Neural progenitor cell (in vitro differentiated cells): Measurements from ENCODE around the gene ZNF117. TPM values are rescaled to one million over a fixed set of nuclear protein-coding genes. Genes with fewer than 3 reads are reported as not detected.

Source experiments
- DNase-seq: peaks from one replicate; pipeline ENCODE4 v3.0.0-alpha.2; 2016; ENCODE audit warnings: low spot score
- H2AFZ ChIP-seq: fragments of 200-600 bp; sonication (generic); replicated peaks from 2 replicates; pipeline ENCODE4 v1.6.1; 2016; ENCODE audit warnings: antibody characterized with exemption
- H3F3A ChIP-seq: fragments of 200-600 bp; sonication (generic); 2 replicates; pipeline ENCODE4 v1.6.1; 2016; ENCODE audit warnings: antibody characterized with exemption, low read depth
- H3K27ac ChIP-seq: fragments of 200-600 bp; sonication (generic); 2 replicates; pipeline ENCODE4 v1.5.1; 2016; ENCODE audit warnings: mild to moderate bottlenecking
- H3K27me3 ChIP-seq: fragments of 200-600 bp; sonication (generic); 2 replicates; pipeline ENCODE4 v1.6.1; 2016; ENCODE audit warnings: mild to moderate bottlenecking, moderate library complexity
- H3K36me3 ChIP-seq: fragments of 200-600 bp; sonication (generic); 2 replicates; pipeline ENCODE4 v1.5.1; 2016
- H3K4me1 ChIP-seq: fragments of 200-600 bp; sonication (generic); 2 replicates; pipeline ENCODE4 v1.6.1; 2016; ENCODE audit warnings: mixed run types
- H3K4me2 ChIP-seq: fragments of 200-600 bp; sonication (generic); 2 replicates; pipeline ENCODE4 v1.6.1; 2016
- H3K4me3 ChIP-seq: fragments of 200-600 bp; sonication (generic); 2 replicates; pipeline ENCODE4 v1.5.1; 2016
- H3K79me2 ChIP-seq: fragments of 200-600 bp; sonication (generic); 2 replicates; pipeline ENCODE4 v1.6.1; 2016; ENCODE audit warnings: low read depth
- H3K9ac ChIP-seq: fragments of 200-600 bp; sonication (generic); 2 replicates; pipeline ENCODE4 v1.6.1; 2016
- H3K9me3 ChIP-seq: fragments of 200-600 bp; sonication (generic); 2 replicates; pipeline ENCODE4 v1.5.1; 2016; ENCODE audit warnings: low read depth
- H4K20me1 ChIP-seq: fragments of 200-600 bp; sonication (generic); 2 replicates; pipeline ENCODE4 v1.6.1; 2016; ENCODE audit warnings: low read depth
- H3K27ac Mint-ChIP-seq: 3 replicates; pipeline ENCODE4 v1.8.0; 2021; ENCODE audit warnings: mixed read lengths
- H3K27me3 Mint-ChIP-seq: 2 replicates; pipeline ENCODE4 v1.8.0; 2022; ENCODE audit warnings: low read depth, mild to moderate bottlenecking, inconsistent platforms, moderate library complexity, mixed read lengths; ENCODE audit not compliant: insufficient read depth
- H3K36me3 Mint-ChIP-seq: 3 replicates; pipeline ENCODE4 v1.8.0; 2021; ENCODE audit warnings: mixed read lengths
- H3K4me1 Mint-ChIP-seq: 3 replicates; pipeline ENCODE4 v1.8.0; 2021; ENCODE audit warnings: mixed read lengths
- H3K4me3 Mint-ChIP-seq: 3 replicates; pipeline ENCODE4 v1.8.0; 2021; ENCODE audit warnings: mild to moderate bottlenecking, moderate library complexity, mixed read lengths
- H3K9me3 Mint-ChIP-seq: 3 replicates; pipeline ENCODE4 v1.8.0; 2020; ENCODE audit warnings: mixed read lengths
- CTCF ChIP-seq: fragments of 200-600 bp; sonication (generic); IDR thresholded peaks from 2 replicates; pipeline ENCODE4 v1.5.1; 2017; ENCODE audit warnings: antibody characterized with exemption, mild to moderate bottlenecking
- EZH2 ChIP-seq: fragments of 200-600 bp; sonication (generic); IDR thresholded peaks from 2 replicates; pipeline ENCODE4 v1.6.1; 2017; ENCODE audit warnings: antibody characterized with exemption, mild to moderate bottlenecking, moderate library complexity
- EZH2phosphoT487 ChIP-seq: fragments of 200-600 bp; sonication (generic); IDR thresholded peaks from 2 replicates; pipeline ENCODE4 v1.6.1; 2017; ENCODE audit warnings: antibody characterized with exemption
- total RNA-seq: library from RNA; depleted of rRNA; stranded (reverse); fragments of >200 nt; gene quantifications from 2 replicates; pipeline ENCODE4 v1.2.3, GENCODE V29; 2015; ENCODE audit warnings: low replicate concordance

Gene ZNF117
- total RNA-seq, 1 donor from 2014 or later: 71.6 TPM

GRCh38 chr7:64993901-64994300, 3.1 kb upstream of the ZNF117 start:
- Histone ChIP-seq H3K36me3 (peaks cover 19% of the 10 kb centered on the region), H4K20me1 (no peaks in the 10 kb centered on the region), H3F3A (no peaks in the 10 kb centered on the region), H3K4me1 (no peaks in the 10 kb centered on the region), H3K27me3 (no peaks in the 10 kb centered on the region), H3K4me3 (no peak overlapping the region), H3K79me2 (no peaks in the 10 kb centered on the region), H2AFZ (no peak overlapping the region), H3K9me3 (peaks cover 10% of the 10 kb centered on the region), H3K4me2 (no peak overlapping the region), H3K9ac (no peak overlapping the region), H3K27ac (no peak overlapping the region)
- no peaks in the 10 kb centered on the region for H3K4me1 Mint-ChIP-seq
- no peak for DNase-seq
- no peak overlapping the region for H3K4me3 Mint-ChIP-seq
- peaks cover 12% of the 10 kb centered on the region for H3K27me3 Mint-ChIP-seq
- peaks cover 83% of the 10 kb centered on the region for H3K36me3 Mint-ChIP-seq
- peaks cover 90% of the 10 kb centered on the region for H3K9me3 Mint-ChIP-seq
- TF ChIP-seq EZH2 (no peak), EZH2phosphoT487 (no peak)
- H3K27ac Mint-ChIP-seq: no peak overlapping the region

- H3K27ac Mint-ChIP-seq: no peak overlapping the region
- TF ChIP-seq EZH2: no peak
- TF ChIP-seq CTCF: no peak
- TF ChIP-seq EZH2phosphoT487: no peak
Observed at GRCh38 chr7:64992971-64993370, 2.1 kb upstream of the ZNF117 start.

GRCh38 chr7:64990216-64990615, 620 bp downstream of the ZNF117 start:
- Mint-ChIP-seq H3K36me3 (peaks cover 86% of the 10 kb centered on the region), H3K27ac (no peak overlapping the region), H3K9me3 (peaks cover 92% of the 10 kb centered on the region), H3K27me3 (peaks cover 5% of the 10 kb centered on the region), H3K4me1 (no peaks in the 10 kb centered on the region), H3K4me3 (no peak overlapping the region)
- Histone ChIP-seq H3K36me3 (peaks cover 47% of the 10 kb centered on the region), H3K79me2 (peaks cover 16% of the 10 kb centered on the region), H3K9me3 (peaks cover 17% of the 10 kb centered on the region), H3F3A (no peaks in the 10 kb centered on the region), H2AFZ (no peak overlapping the region), H3K27me3 (no peaks in the 10 kb centered on the region), H4K20me1 (no peaks in the 10 kb centered on the region), H3K4me1 (no peaks in the 10 kb centered on the region), H3K4me2 (no peak overlapping the region), H3K27ac (no peak overlapping the region), H3K9ac (no peak overlapping the region), H3K4me3 (no peak overlapping the region)
- DNase-seq: no peak
- no peak for TF ChIP-seq CTCF

More at GRCh38 chr7:64992971-64993370, 2.1 kb upstream of the ZNF117 start:
- H3K27ac ChIP-seq: no peak overlapping the region
- Mint-ChIP-seq H3K27me3 (peaks cover 10% of the 10 kb centered on the region), H3K4me3 (no peak overlapping the region), H3K4me1 (no peaks in the 10 kb centered on the region), H3K36me3 (peaks cover 83% of the 10 kb centered on the region), H3K9me3 (peaks cover 90% of the 10 kb centered on the region)
- no peaks in the 10 kb centered on the region for H4K20me1 ChIP-seq
- H3K4me3 ChIP-seq: no peak overlapping the region
- H2AFZ ChIP-seq: no peak overlapping the region
- H3K27me3 ChIP-seq: no peaks in the 10 kb centered on the region
- no peak overlapping the region for H3K9ac ChIP-seq
- DNase-seq: no peak
- no peak overlapping the region for H3K4me2 ChIP-seq
- H3K4me1 ChIP-seq: no peaks in the 10 kb centered on the region
- H3F3A ChIP-seq: no peaks in the 10 kb centered on the region
- H3K79me2 ChIP-seq: peaks cover 6% of the 10 kb centered on the region
- peaks cover 13% of the 10 kb centered on the region for H3K9me3 ChIP-seq
- peaks cover 24% of the 10 kb centered on the region for H3K36me3 ChIP-seq

- Histone ChIP-seq H3K9ac (no peak overlapping the region), H3K36me3 (peaks cover 58% of the 10 kb centered on the region), H3K4me1 (no peaks in the 10 kb centered on the region), H3K4me2 (no peak overlapping the region), H2AFZ (no peak overlapping the region), H3K4me3 (no peak overlapping the region), H3K79me2 (no peaks in the 10 kb centered on the region), H4K20me1 (no peaks in the 10 kb centered on the region), H3K27me3 (no peaks in the 10 kb centered on the region), H3K9me3 (peaks cover 66% of the 10 kb centered on the region), H3K27ac (no peak overlapping the region), H3F3A (no peaks in the 10 kb centered on the region)
- Mint-ChIP-seq H3K4me3 (no peak overlapping the region), H3K36me3 (peaks cover 70% of the 10 kb centered on the region), H3K27ac (no peak overlapping the region), H3K4me1 (no peaks in the 10 kb centered on the region), H3K27me3 (no peaks in the 10 kb centered on the region), H3K9me3 (peaks cover 73% of the 10 kb centered on the region)
- TF ChIP-seq CTCF (no peak), EZH2 (no peak), EZH2phosphoT487 (no peak)
- no peak for DNase-seq
Observed at GRCh38 chr7:64978497-64979203, 12.2 kb downstream of the ZNF117 start.
